Activated CD4-positive, CD25-positive, alpha-beta regulatory T cell treated with anti-CD3 and anti-CD28 coated beads, Interleukin-2, amount 50 U/mL, for 24 hours (primary cell): ENCODE data around the gene FRS3.
A peak's percentile ranks its signal among the peaks of the same experiment; 100 is the strongest.

ENCODE experiments used
- ATAC-seq, 2 donors: fragments of 150-1000 bp; cut with Tn5 transposase; one replicate each; pipeline ENCODE4 v1.10.0; 2021; ENCODE audit warnings: mild to moderate bottlenecking in 1 of 2, moderate library complexity in 1 of 2

FRS3 gene

DNA sequence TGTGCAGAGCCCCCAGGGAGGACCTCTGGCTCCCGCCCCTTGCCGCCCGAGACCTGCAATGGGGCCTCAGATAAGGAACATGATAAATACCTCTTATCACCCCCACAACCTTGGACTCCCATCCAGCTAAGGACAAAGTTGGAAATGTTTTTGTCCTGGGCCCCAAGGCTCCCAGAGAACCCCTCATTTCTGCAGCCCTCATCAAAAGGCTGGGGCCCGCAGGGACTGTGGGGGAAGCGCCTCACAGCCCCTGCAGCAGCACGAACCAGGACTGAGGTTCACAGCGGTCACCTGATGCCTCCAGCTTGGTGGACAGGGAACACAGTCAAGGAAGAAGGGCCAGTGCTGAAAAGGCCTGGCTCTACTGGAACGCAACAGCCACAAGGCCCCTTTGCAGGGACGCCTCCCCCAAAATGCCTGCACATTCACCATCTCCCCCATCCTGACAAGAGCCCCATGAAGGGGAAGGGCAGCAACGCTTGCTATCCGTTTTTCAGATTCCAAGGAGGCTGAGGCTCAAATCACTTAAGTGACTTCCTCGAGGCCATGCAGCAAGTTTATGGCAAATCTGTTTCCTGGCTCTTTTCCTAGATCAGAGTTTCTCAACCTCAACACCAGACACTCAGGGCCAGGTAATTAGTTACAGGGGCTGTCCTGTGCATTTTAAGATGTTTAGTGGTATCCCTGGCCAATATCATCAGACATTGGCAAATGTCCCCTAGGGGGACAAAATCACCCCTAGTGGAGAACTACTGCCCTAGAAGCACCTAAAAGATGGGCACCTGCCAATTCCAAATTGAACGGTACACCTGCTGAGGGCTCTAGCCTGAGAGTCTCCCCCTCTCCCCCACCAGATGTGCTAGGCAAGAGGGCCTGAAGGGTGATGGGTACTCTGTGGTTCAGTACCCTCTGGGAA, 54.9 kb downstream of the FRS3 start:
- ATAC-seq = no peak

GRCh38 chr6:41724228-41724580, 55.5 kb downstream of the FRS3 start:
- ATAC-seq = no peak

DNA sequence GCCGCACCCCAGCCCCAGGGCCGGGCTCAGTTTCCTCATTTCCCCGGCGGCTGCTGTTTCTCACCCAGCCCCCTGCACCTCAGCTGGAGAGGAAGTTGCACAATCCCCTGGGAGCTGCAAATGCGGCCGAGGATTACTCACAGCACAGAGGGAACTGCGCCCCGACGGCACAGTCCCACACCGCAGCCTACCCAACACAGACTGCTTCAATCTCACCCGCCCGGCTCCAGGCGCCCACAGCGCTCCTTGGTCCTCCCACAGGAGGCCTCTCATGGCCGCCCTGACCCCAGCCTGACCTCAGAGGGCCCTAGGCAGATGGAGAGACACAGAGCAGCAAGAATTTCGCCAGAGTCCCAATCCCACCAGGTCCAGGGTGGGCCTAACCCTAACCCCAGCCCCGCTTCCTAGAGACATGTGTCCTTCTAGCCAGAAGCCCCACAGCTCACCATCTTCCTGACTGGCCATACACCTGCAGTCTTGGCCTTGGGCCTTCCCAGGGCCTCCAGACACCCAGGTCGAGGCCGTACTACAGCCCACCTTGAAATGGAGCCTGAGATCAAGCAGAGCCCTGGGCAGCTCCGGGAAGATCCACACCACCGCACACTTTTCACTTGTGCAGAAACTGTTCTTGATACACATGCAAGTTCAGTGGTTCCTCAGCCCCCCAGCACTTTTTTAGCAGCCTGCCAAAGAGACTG, 56.0 kb downstream of the FRS3 start:
- ATAC-seq = peak; percentile 44 to 71

DNA sequence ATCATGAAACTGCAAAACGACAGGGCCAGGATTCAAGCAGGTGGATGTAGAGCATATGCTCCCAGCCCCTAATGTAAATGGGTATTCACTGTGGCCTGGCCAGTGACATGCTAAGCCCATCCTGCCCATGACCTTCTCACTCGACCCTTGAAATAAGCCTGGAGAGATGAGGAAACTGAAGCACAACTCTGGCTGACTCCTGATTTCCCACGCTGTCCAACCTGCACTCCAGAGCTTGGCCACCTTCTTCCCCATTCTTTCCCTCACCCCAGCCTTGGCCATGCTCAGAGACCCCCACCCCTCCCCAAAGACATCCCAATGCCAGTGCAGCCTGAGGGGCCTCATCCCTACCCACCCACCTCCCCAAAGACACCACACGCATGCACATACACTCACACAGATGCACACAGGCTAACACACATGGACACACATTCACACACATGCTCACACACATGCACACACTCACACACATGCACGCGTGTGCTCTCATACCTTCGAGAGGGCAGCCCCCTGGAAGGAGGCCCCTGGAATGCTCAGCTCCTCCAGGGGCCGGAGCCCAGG, 56.7 kb downstream of the FRS3 start:
- no peak for ATAC-seq

DNA sequence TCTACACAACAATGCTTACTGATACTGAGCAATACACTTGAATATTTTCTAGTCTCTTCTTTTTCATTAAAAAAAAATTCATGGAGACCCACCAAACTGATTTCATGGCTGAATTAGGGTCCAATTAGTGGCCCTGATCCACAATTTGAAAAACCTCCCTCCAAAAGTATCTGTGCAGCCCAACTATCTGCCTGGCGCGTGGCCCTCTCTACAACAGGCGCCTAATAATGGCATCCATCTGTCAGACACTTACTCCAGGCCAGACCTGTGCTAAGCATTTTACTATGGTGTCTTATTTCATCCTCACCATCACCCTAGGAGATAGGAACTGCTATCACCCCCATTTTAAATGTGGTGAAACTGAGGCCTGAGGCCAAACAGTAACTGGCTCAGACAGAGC, 58.3 kb downstream of the FRS3 start:
- ATAC-seq = no peak

- ATAC-seq = no peak
These were observed 58.9 kb downstream of the FRS3 start for GRCh38 chr6:41720783-41721182.

DNA sequence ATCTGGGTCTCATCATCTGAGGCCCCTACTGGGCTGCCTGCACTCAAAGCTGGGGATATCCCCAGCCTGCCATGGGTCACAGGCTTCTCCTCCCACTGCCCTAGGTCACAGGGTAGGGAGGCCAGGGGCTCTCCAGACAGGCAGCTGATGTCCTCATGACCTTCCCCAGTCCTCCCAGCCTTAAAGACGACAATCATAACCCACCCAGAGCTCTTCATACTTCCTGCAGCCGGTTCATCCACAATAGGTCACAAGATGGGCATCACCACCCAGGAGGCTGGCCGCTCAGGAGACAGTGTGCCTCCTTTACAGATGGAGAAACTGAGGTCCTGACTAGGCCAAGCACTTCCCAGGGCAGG, 59.5 kb downstream of the FRS3 start:
- no peak for ATAC-seq
